ENCODE measurements around the gene GRIK5.
A peak's percentile ranks its signal among the peaks of the same experiment; 100 is the strongest.
"Not testable (repeated sequence)": the region's sequence is repeated elsewhere in the genome, so short reads cannot be mapped to it uniquely, and the experiment has no call there.

The GRIK5 gene, protein sequence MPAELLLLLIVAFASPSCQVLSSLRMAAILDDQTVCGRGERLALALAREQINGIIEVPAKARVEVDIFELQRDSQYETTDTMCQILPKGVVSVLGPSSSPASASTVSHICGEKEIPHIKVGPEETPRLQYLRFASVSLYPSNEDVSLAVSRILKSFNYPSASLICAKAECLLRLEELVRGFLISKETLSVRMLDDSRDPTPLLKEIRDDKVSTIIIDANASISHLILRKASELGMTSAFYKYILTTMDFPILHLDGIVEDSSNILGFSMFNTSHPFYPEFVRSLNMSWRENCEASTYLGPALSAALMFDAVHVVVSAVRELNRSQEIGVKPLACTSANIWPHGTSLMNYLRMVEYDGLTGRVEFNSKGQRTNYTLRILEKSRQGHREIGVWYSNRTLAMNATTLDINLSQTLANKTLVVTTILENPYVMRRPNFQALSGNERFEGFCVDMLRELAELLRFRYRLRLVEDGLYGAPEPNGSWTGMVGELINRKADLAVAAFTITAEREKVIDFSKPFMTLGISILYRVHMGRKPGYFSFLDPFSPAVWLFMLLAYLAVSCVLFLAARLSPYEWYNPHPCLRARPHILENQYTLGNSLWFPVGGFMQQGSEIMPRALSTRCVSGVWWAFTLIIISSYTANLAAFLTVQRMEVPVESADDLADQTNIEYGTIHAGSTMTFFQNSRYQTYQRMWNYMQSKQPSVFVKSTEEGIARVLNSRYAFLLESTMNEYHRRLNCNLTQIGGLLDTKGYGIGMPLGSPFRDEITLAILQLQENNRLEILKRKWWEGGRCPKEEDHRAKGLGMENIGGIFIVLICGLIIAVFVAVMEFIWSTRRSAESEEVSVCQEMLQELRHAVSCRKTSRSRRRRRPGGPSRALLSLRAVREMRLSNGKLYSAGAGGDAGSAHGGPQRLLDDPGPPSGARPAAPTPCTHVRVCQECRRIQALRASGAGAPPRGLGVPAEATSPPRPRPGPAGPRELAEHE

DNA sequence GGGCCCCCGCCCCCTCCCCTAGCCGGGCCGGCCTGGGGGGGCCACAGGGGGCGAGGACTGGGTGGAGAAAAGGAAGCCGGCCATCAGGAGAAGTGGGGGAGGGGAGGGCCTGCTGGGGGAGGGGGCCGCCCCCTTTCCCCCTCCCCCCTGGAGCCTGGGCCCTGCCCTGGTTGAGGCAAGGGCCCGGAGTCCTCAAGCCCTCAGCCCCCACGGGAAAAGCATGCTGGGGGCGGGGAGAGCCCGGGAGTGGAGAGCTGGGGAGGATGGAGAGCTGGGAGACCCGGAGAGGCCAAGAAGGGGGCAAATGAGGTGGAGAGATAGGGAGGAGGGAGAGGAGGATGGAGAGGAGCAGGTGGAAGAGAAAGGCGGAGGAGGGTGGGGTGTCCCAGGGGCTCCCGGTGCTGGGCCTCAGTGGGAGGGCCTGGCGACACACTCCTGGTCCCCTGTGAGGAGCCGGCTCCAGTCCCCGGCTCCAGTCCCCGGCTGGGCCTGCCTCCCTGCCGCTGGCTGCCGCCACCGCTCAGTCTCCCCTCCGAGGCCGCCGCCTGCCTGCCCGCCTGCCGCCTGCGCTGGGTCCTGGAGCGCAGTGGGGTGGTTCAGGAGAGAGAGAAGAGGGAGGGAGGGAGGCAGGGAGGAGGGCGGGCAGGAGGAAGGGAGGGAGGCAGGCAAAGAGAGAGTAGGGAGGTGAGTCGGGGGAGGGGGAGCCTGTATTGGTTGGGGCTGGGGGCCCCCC, at the start of gene GRIK5:
GRIK5 (minus strand) TSS at position 588 of the 733 bp plus-strand sequence. CDS start 4,436 bp downstream, outside the sequence.
- DNase-seq (ENCODE audit: low read depth), result no peak

DNA sequence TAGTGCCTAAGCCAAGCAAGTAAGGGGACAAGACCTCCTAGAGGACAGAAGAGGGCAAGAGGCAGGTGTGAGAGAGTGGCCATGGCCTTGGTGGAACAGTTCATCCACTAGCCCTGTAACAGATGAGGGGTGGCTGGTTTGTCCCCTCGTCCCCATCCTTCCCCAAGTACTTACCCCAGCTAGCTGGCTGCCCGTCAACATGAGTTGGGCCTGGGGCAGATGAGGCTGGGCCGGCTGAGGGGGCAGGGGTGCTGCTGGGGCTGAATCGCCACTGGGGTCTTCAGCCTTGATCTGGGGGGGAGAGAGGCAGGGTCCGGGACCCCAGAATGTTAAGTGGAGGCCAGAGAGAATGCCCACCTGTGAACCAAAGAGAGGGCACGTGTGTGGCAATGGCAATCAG, 47.1 kb upstream of the GRIK5 start:
- DNase-seq (ENCODE audit: low read depth), result no peak

DNA sequence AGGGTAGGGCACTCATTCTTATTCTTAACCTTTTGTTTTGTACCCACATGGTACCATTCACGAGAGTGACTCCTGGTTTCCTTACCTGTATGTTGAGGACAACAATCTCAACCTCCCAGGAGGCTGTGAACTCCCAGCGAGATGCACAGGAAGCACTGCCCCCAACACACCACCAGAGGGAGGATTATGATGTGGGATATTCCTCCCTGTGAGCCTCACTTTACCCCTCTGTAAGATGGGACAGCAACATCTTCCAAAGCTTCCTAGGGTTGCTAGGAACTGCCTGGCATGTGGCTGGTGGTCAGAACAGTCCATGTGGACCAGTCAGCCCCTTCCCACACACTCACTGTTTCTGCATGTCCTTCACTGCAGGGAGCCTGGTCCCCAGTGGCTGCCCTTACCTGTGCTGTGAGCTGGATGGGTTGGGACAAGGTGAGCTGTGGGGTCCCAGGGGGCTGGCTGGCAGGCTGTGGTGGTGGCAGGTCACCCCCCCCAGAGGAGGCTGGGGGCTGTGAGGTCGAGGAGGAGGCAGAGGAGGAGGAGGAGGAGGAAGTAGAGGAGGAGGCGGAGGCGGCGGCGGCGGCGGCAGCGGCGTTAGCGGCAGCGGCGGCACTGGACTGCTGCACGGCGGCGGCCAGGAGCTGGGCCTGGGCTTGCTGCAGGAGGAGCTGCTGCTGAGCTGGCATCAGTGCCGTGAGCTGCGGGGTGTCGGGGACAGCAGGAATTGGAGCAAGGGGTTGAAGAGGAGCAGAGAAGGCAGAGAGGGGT, 46.5 kb upstream of the GRIK5 start:
- DNase-seq (ENCODE audit: low read depth), result no peak

DNA sequence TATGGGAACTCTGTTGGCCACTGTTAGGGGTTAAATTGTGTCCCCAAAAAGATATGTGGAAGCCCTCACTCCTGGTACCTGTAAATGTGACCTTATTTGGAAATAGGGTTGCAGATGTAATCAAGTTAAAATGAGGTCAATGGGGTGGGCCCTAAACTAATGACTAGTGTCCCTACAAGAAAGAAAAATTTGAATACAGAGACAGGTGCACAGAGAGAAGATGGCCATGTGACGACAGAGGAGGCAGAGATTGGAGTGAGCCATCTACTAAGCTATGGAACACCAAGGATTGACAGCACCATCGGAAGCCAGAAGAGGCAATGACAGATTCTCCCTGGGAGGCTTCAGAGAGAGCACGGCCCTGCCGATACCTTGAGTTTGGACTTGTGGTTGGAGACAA, 45.7 kb upstream of the GRIK5 start:
- DNase-seq (ENCODE audit: low read depth), result no peak

DNA sequence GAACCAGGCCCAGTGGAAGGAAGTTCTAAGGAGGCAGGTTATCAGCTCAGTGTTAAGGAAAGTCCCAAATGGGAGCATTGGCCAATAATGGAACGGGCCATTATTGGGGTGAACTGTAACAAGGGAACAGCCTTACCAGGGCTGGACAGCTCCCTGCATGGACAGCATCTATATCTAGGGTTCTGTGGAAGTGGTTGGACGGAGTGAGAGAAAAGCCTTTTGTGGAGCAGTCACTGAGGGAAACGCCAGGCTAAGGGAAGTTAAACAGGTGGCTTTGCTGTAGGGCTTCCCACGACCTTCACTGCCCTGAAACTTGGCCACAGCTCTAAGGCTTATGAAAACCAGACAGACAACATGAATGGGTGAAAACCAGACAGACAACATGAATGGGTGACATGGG, 45.2 kb upstream of the GRIK5 start:
- DNase-seq (ENCODE audit: low read depth), result no peak

DNA sequence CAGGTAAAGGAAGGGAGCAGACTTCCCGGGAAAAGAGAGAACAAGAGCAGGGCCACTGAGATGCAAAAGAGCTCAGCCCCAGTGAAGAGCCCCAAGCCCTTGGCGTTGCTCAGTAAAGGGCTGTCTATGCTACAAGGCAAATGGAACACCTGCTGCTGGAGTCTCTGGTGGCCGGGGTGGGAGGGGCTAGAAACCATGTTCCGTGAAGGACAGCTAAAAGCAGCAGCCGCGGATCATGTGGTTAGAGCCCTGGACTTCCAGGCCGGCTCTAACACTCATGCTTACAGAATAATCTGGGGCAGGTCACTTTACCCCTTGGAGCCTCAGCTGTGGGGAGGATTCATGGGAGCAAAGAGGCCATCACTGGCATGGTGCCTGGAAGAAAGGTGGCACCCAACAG, 44.4 kb upstream of the GRIK5 start:
- DNase-seq (ENCODE audit: low read depth), result no peak

DNA sequence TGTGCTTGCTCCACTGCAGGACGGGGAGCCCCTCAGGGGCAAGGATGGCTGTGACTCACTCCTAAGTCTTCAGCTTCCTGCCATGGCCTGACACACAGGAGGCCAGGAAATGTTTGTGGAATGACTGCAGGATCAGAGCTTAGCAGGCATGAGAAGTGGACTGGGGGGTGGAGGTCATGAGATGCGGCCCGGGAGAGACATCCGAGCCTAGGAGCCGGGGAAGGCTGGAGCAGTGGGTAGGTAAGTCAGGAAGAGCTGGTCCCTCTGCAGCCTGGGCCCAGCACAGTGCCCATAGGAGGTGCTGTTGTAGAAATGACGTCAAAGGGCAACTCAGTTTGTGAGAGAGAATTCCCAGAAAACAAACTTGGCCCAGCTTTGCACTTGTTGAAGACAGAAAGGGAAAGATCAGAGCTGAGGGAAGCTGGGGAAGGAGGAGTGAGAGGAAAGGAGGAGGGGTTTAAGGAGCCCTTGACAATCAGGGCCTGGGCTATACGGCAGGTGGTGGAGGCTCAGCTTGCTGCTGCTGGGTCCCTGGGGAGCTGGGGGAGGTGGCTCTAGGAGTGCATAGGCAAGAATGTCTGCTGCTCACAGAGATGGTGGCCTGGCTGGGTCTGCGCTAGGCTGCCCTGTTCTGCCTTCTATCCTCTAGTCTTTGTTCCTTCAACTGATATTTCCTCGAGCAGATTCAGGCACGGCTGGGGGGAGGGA, 43.8 kb upstream of the GRIK5 start:
- no peak for DNase-seq (ENCODE audit: low read depth)

DNA sequence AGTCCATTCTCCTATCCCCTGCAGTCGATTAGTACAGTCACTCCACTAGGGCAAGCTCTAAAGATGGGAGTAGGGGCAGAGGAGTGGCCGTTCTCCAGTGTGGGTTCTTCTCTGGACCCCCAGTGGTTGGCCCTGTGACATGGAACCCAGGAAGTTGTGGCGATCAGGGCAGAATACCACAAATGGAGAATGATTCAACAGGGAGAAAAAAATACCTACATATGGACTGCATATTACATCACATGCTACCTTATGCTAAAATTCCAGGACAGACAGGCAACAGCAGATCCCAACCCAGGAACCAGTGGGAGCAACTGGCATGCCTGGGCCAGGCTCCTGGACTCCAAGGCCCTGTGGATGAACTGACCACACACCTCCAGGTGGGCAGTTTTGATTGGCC, 41.8 kb upstream of the GRIK5 start:
- no peak for DNase-seq (ENCODE audit: low read depth)

DNA sequence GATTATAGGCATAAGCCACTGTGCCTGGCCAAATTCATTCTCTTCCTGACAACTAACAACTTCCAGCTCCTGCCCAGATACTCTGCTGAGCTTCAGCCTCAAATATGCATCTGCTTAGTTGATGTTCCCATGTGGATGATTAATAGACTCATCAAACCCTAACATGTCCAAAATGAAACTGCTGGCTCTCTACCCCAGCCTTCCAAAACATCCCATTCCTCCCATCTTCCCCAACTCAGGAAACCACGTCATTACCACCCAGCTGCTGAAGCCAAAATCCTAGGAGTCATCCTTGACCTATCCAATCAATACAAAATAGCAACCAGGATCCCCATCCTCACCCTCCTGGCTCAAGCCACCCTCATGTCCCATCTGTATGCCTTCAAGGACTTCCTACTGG, 41.4 kb upstream of the GRIK5 start:
- no peak for DNase-seq (ENCODE audit: low read depth)

DNA sequence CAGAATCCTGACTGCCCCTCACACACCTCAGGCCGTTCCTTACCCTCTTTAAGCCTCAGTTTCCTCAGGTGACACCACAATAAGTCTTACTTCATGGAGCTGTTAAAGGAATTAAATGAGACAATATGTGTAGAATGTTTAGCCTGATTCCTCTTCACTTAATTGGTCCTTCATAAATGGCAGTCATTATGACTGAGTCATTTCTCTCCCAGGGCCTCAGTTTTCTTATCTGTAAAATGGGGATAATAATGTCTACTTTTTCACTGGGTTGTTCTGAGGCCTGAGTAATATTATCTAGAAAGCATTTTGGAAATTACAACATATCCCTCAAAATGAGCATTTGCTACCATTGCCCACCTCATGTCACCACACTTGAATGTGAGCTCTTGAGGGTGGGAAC, 40.7 kb upstream of the GRIK5 start:
- DNase-seq (ENCODE audit: low read depth), result no peak

DNA sequence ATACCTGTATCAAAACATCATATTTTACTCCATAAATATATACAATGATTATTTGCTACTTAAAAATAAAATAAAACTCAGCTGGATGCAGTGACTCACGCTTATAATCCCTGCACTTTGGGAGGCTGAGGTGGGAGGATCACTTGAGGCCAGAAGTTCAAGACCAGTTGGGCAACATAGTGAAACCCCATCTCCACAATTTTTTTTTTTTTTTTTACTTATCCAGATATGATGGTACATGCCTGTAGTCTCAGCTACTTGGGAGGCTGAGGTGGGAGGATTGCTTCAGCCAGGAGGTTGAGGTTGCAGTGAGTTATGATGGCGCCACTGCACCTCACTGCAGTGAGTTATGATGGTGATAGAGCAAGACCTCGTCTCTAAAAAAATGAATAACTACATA, 39.9 kb upstream of the GRIK5 start:
- DNase-seq (ENCODE audit: low read depth), result no peak

DNA sequence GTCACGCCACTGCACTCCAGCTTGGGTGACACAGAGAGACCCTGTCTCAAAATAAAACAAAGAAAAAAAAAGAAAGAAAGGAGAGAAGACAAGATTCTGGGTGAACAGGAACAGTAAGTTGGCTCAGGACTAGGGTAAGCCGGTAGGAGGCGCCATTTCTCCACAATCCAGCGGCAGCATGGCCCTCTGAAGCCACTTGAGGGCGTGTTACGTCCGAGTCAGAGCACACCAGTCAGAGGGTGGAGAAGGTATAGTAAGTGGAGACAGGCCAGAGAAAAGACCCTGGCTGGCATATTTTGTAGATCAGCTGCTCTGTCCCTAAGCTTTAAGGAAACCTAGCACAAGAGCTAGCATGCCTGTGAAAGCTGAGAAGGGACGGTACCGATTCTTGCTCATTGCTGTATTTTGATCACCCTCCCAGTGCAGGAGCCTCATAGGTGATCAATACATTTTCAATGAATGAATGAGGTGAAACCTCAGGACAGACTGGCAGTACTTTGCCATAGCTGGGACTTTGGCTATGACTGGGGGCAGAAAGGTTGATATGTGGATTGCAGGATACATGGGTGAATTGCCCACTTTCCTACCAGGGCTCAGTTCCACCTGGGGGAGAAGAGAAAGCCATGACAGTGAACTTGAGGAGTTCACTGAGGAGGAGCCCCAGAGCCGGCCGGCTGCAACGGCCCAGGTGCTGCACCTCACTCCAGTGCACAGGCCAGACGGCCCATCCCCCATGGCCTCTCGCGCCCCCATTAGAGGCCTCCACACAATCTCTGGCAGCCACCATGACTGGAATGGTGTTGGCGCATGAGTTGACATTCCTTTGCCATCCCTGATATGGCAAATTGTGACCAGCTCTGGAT, 38.8 kb upstream of the GRIK5 start:
- DNase-seq (ENCODE audit: low read depth), result peak; percentile 74

DNA sequence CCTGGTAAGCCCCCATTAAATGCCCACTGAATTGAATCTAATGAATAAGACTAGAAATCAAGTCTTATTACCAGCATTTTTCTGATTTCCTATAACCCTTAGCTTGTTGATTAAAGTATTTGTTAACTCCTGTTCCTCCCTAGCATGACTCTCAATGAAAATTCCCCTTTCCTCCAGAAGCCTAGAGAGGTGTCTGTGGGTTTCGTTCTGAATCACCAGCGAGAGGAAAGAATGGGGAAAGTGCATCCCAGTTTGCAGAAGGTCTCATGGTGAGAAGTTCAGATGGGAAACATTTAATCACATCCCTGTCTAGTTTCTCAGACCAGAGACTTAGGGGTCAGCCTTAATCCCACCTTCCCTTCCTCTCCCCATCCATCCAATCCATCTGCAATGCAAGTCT, 35.4 kb upstream of the GRIK5 start:
- DNase-seq (ENCODE audit: low read depth), result no peak

DNA sequence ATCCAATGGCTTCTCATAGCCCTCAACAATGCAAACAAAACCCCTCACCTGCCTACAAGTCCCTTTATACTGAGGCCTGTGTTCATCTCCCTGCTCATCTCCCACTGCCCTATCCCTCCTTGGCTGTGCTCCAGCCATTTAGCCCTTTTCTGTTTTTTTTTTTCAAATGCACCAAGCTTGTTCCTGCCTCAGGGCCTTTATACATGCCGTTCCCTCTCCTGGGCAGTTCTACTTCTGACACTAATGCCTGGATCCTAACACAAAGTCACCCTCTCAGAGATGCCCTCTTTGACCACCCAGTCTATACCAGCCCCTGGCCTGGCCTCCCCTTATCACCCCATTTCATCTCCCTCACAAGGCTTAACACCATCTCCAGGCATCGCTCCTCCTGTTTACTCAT, 32.9 kb upstream of the GRIK5 start:
- DNase-seq (ENCODE audit: low read depth), result no peak

DNA sequence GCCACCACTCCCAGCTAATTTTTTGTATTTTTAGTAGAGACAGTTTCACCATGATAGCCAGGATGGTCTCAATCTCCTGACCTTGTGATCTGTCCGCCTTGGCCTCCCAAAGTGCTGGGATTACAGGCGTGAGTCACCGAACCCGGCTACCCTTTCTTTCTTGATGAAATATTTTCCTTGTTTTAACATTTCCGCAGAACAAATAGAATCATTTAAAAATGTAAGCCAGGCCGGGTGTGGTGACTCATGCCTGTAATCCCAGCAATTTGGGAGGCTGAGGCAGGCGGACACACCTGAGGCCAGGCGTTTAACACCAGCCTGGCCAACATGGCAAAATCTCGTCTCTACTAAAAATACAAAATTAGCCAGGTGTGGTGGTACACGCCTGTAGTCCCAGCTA, 30.2 kb upstream of the GRIK5 start:
- not testable (repeated sequence) for DNase-seq (ENCODE audit: low read depth)

DNA sequence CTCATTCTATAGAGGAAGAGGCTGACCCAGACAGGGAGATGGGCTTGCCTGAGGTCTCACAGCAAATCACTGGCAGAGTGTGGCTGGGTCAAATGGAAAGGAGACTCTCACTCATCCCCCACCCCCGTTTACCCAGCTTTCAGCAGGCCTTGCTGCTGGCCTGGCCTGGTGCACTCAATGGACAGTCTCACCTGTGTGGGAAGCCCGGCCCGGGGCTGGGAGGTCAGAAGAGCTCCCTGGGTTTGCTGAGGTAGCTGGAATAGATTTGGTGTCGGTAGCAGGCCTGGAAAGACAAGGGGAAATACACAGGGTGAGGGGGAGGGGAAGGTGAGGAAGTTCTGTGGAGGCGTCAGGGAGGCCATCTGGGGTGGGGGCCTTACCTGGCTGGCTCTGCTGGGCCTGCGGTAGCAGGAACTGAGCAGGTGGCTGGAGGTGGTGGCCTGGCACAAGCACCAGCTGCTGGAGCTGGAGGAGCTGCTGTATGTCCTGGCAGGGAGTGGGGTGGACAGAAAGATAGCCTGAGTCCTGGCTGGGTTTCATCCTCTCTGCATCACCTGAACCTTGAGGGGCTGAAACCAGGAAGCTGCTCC, 29.4 kb upstream of the GRIK5 start:
- no peak for DNase-seq (ENCODE audit: low read depth)

DNA sequence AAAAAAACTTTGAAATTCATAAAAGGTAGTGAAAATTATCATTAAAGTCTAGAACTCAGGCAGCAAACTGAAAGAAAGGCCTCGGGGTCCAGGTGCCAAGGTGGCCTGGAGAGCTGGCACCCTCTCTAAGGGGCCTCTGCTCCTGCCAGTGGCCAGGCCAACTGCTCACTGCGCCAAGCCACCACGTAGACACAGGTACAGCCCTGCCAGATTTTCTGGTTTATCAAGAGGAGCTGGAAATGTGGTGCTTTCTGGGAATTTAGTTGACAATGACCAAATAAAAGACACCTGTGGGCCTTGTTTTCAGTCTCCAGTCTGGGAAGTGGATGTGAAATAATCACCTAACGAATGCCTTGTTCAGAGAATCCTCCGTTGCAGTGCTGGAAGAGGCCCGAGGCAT, 28.8 kb upstream of the GRIK5 start:
- DNase-seq (ENCODE audit: low read depth), result no peak

DNA sequence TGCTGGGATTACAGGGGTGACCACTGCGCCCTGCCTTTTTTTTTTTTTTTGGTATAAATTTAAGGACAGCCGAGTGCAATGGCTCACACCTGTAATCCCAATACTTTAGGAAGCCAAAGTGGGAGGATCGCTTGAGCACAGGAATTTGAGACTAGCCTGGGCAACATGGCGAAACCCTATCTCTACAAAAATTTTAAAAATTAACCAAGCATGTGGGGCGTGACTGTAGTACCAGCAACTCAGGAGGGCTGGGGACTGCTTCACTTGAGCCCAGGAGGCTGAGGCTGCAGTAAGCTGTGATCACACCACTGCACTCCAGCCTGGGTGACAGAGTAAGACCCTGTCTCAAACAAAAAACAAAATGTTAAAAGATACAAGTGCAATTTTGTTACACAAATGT, 27.5 kb upstream of the GRIK5 start:
- DNase-seq (ENCODE audit: low read depth), result no peak

DNA sequence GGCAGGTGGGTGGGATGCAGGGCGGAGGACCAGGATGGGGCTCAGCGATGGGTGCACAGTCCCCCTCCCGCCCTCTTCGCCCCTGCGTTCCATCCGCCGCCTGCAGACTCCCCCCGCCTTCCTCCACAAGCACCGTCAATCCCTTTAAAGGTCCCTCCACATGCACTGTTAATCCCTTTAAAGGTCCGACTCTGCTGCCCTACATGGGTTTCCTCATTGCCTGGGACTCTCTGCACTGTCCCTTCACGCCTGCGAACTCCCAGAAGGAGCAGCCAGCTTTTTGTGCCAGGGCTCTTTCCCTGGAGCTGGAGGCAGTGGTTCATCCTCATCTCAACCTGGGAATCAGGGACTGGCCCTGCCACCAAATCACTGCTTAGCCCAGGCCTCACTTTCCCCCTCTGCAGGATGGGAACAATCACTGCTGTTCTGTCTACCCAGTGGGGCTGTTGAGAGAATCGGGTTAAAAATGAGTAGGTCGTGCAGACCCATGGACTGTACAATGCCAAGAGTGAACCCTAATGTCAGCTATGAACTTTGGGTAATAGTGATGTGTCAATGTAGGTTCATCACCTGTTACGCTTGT, 26.3 kb upstream of the GRIK5 start:
- DNase-seq (ENCODE audit: low read depth), result no peak

All from stimulated activated CD8-positive, alpha-beta memory T cell treated with anti-CD3 and anti-CD28 coated beads, Interleukin-12 subunit alpha, Interleukin-12 subunit beta, amount 100 ng/mL, for 4 hours (primary cell).